ENCODE results near the gene YAE1.

DNA sequence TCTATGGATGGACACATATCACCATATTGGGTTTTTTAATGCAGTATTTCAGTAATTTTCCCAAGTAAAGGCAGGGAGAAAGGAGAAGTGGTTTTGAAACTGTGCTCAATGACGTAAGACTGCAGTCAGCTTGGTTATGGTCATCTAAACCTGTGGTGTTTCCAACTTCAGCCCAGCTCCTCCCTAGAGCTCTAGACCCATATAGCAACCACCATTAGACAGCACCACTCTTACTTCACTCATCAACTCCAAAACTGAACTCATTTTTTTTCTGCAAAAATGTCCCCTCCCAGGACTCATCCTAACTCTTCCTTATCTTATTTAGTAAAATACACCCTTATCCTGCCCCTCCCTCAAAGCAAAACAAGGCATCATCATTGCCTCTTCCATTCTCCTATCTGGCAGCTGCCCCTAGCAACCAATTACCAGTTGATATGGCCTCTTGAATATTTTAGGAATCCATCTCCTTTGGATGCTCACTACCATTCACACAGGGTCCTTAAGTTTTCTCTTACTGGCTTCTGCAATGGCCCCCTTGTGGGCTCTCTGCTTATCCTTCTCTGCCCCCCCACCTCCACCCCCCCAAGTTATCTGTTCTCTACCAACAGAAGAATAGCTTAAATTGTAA lies 55.7 kb downstream of the YAE1 start:
- TF ChIP-seq, protein P1, sequence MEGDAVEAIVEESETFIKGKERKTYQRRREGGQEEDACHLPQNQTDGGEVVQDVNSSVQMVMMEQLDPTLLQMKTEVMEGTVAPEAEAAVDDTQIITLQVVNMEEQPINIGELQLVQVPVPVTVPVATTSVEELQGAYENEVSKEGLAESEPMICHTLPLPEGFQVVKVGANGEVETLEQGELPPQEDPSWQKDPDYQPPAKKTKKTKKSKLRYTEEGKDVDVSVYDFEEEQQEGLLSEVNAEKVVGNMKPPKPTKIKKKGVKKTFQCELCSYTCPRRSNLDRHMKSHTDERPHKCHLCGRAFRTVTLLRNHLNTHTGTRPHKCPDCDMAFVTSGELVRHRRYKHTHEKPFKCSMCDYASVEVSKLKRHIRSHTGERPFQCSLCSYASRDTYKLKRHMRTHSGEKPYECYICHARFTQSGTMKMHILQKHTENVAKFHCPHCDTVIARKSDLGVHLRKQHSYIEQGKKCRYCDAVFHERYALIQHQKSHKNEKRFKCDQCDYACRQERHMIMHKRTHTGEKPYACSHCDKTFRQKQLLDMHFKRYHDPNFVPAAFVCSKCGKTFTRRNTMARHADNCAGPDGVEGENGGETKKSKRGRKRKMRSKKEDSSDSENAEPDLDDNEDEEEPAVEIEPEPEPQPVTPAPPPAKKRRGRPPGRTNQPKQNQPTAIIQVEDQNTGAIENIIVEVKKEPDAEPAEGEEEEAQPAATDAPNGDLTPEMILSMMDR (IDR thresholded peaks at IDR 0.05), result no peak
- TF ChIP-seq POLR2A (IDR thresholded peaks at IDR 0.05), result no peak

All from suprapubic skin (tissue), 3 donors.